ENCODE measurements around the gene HIVEP1. TPM values are rescaled to one million over a fixed set of nuclear protein-coding genes. Genes with fewer than 3 reads are reported as not detected.

Gene HIVEP1
- total RNA-seq, 1 donor from 2014 or later, result 38.5 TPM

DNA sequence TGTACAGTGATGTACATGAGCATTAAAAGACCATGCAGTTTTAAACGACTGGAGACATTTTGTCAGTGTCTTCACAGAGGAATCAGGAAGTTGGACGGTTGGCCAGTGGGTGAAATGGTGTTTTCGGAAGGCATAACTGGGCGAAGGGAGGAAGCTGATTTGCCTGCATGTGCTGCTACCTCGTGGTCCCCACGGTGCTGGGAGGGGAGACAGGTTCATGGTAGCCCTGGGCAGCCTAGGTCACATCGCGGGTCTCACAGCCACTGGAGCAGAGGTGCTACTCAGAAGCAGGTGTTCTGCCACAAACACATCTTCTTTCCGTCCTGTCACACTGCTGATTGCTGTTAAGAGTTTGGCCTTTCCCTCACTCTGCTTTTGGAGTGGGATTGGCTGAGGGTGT is 35.2 kb downstream of the HIVEP1 start:
- DNase-seq (ENCODE audit: extremely low read depth, low read depth, low spot score), result no peak

DNA sequence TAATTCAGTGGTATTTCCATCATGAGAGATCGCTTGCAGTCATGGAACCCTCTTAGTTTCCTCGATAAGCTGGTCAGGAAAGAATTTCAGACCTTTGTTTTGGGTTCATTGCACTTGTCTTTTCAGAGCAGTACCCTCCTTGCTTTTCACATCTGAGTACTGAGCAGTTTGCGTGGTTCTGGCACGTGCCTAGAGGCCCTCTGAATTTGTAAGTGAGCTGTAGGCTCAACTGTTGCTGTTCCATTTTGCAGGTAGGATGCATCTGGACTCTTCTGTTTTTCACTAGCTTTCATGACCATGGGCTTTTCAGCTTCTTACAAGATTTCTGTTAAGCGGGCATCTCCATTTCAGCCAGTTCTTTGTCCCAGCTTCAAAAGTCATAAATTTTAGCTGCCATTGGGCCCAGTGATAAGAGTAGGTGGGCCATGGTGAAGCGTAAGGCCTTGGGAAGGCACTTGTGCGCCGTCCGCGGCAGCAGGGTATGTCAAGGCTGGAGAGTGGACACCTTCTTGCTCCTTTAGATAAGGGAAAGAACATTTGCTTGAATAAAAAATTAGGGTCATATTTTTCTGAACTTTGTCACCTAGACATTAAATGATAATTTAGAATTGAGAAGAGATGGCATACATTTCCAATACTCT is 35.8 kb downstream of the HIVEP1 start:
- DNase-seq (ENCODE audit: extremely low read depth, low read depth, low spot score), result no peak

DNA sequence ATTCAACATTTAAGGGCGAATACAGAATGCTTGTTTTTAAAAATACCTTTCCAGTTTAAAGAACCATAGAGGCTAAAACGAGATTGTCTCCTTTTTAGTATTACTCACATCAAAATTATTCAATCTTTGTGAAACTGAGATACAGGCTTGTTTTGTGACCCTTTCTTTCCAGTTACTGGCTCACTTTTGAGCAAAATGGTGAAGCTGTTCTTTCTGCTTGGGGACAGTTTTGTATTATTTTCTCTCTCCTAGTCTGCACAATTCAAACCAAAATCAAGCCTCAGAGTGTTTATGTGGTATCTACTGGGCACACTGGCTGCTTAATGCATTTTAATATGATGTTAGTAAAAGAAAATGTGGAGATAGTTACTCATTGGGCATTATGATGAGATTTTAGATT is 36.5 kb downstream of the HIVEP1 start:
- DNase-seq (ENCODE audit: extremely low read depth, low read depth, low spot score), result no peak

DNA sequence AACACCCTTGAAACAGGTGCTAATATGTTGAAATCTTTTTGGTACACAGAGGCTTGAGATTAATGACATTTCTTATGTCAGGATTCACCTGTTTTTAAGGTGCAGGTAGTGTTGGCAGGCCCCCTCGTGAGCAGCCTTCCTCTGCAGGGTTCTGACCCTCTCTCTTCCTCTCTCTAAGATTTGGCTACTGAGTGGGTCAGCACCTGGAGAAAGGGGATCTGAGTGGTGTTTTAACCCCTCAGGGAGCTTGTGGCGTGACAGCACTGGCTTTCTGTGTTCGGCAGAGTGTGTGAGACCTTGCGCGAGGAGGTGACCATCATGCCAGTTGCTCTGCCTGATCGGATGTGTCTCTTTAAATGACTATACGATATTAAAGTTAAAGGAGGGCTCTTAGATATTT is 37.1 kb downstream of the HIVEP1 start:
- DNase-seq (ENCODE audit: extremely low read depth, low read depth, low spot score), result no peak

DNA sequence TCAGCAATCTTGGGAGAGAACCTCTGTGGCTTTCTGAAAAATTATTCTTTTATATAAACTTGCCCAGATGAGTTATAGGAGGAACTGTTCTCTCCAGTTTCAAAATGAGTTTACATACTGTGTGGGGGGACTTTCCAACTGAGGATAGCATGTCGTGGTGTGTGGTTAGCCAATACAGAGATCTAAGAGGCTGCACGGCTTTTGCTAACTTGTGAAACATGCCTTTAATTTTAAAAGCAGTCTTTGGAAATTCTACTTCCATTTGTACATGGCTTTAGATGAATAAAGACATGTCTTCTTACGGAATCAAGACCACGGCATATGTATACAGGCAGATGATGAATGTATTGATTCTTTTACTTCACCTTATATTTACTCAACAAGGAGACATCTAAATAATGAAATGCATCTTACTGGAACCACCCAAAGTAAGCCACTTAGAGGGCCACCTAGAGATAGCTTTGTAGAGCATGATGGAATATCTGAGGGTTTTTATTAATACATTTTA is 39.8 kb downstream of the HIVEP1 start:
- no peak for DNase-seq (ENCODE audit: extremely low read depth, low read depth, low spot score)

DNA sequence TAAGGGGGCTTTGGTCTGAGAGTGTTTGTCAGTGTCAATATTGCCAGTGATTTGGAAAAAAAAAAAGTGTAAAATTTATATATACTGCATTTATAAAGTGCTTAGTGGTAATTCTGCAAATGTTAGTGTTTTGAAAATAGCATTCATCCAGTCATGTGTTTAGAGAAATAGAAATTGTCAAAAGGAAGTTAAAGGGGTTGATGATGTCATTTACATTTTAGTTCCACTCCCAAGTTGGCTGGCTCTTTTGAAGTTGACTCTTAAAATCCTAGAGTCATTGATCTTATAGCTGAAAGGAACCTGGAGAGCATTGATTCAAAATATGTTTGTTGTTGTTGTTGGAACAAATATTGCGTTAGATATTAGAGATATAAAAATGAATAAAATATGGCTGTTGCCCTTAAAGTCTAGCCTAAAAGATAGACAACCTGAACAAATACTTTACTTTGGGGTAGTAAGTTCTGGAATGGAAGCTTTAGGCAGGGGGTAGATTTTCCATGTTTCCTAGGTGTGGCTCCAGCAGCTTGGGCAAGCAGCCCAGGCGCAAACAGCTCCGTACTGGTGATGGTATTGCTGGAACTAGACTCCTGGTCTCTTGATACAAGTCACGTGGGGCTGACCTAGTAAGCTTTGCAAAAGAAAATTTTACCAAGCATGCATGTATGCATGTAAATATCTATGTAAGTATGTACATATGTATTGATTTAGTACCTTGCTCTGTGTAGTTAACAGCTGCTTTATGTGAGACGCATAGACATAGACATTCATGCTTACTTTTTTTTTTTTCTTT is 46.3 kb downstream of the HIVEP1 start:
- no peak for DNase-seq (ENCODE audit: extremely low read depth, low read depth, low spot score)

DNA sequence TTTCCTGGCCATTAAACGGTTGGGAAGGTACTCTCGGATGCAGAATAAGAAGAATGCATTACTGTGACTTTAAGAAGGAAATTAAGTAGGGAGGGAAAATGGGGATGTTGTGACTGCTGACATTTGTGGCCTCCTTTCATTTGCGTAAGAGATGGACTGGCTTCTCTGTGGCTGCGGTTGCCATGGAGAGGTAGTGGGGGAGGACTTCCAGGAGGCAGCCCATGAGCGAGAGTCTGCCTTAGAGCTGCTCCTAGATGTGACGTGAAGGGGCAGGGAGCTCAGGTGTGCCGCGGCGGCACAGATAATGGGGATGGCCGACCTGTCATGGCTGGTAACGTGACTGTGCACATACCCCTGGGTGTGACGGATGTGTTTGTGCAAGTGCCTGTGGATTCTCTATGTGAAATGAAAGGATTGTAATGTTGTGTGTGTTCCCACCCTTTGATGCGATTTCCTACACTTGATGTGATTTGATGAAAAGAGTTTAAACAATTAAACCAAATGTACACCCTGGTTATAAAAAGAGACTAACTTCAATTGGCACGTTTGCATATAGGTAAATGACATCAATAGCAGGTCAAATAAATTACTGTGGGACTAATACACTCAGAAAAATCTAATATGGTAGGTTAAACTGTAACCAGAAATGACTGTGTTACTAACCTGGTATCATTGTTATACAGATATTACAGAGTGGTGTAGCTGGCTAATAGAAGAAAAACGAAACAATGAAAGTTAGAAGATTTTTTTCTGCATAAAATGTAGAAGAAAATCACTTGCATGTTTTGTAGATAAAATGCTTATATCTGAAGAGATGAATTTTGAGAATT is 48.9 kb downstream of the HIVEP1 start:
- DNase-seq (ENCODE audit: extremely low read depth, low read depth, low spot score), result no peak

DNA sequence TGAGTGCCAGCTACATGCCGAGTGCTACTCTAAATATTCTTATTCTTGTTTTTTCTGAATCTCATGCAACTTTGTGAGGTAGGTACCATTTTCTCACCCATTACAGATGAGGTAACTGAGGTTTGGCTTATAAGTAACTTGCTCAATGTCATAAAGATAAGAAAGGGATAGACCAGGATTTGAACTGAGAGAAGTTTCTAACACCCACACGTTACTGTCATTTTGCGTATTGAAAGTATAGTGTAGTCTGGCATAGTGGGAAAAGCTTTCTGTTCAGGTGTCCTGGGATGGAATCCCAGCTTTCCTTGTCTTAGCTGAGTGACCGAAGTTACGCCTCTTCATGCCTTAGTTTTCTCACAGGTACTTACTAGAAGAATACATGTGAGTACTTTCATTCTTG is 50.5 kb downstream of the HIVEP1 start:
- no peak for DNase-seq (ENCODE audit: extremely low read depth, low read depth, low spot score)

DNA sequence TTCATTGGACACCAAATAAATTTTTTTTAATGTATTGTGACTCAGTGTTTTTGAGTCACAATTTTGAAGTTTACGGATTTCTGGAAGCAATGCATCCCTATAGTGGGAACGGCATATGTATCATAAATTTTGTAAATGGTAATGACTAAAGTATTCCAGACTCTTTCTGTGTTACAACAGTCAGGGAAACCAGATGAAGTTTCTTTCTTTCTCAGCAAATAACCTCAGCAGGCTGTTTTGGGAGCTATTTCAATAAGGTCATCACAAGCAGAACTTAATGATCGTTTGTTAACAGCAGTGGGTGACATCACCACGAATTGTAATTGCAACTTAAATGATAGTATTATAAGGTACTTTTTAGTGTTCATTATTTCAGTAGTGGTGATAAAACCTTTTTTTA is 52.0 kb downstream of the HIVEP1 start:
- DNase-seq (ENCODE audit: extremely low read depth, low read depth, low spot score), result no peak

DNA sequence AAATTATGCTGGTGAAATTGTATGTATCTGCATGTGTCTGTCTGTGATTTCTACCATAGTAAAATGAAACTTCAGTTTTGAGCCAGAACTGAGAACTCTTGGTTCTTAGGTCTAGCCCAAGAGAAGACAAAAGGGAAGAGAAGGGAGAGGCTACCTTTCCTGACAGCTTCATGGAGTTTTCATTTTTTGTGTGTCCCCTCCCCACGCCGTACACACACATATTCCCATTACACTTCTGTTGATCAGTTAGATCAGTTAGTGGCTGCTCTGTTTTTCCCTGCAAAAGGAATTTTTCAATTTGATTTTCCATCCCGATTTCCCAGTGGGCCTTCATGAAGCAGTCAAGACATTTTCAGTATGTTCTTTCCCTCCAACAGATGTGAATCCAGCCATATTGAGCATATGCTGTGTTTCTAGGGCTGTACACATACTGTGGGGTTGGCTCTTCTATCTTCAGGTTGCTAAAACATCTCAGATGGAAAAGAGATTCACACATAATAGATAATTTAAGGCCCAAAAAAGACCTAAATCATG is 52.5 kb downstream of the HIVEP1 start:
- DNase-seq (ENCODE audit: extremely low read depth, low read depth, low spot score), result no peak

DNA sequence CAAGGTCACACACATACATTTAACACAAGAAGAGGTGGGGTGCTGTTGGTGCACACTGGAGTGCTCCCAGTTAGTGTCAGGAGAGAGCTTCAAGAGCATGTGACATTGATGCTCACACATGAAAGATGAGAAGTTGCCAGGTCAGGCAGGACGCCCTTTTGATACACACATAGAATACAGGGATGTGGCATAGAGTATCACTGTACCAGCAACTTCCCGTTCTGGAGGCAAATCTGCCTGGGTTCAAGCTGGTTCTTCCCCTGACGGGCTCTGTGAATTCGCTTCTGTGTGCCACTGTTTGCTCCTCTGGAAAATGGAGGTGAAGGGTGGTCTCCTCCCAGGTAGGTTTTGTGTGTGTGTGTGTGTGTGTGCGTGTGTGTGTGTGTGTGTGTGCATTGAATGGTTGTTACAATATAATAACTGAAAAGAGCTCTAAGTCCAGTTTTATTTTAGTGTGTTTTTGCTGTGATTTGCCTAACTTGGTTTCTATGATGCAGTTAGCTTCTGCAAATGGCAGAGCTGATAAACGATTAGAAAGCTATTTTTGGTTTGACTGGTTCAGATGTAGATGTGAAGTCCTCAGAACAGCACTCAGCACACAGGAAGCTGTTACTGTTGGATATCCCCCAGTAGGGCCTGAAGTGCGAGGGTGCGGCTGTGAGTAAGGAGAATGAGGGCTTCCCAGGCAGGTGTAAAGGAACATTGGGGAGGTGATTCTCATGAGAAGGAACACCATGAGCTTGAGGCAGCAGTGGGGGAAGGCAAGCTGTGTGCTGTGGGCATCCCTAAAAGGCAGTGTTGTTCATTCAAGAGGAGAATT is 53.4 kb downstream of the HIVEP1 start:
- no peak for DNase-seq (ENCODE audit: extremely low read depth, low read depth, low spot score)

DNA sequence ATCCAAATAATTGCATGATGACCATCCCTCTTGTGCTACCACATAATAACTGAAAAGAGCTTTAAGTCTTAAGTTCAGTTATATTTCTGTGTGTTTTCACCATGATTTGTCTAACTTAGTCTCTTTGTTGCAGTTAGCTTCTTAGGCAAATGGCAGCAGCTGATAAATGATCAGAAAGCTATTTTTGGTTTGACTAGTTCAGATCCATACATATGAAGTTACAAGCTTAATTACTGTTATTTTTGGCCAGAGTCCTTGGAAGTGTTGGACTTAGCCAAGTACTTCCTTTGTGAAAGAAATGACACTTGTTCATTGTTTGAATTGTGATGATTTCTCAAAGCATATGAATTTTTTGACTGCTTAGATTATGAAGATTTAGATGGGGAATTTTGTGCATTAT is 54.2 kb downstream of the HIVEP1 start:
- peak; percentile 34 for DNase-seq (ENCODE audit: extremely low read depth, low read depth, low spot score)

DNA sequence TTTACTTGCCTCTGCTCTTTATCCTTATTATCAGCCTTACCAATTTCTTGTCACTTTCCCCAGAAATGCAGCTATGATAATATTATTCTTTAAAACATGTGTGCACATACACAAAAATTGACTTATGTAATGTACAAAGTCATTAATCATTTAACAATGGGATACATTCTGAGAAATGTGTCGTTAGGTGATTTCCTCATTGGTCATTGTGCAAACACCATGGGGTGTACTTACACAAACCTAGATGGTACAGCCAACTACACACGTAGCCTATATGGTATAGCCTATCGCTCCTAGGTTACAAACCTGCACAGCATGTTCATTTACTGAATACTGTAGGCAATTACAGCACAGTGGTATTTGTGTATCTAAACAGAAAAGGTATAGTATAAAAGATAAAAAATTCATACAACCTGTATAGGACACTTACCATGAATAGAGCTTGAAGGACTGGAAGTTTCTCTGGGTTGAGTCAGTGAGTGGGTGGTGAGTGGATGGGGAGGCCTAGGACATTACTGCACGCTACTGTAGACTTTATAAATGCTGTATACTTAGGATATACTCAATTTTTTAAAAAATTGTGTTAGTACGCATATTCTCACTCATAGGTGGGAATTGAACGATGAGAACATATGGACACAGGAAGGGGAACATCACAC is 56.9 kb downstream of the HIVEP1 start:
- DNase-seq (ENCODE audit: extremely low read depth, low read depth, low spot score), result no peak

DNA sequence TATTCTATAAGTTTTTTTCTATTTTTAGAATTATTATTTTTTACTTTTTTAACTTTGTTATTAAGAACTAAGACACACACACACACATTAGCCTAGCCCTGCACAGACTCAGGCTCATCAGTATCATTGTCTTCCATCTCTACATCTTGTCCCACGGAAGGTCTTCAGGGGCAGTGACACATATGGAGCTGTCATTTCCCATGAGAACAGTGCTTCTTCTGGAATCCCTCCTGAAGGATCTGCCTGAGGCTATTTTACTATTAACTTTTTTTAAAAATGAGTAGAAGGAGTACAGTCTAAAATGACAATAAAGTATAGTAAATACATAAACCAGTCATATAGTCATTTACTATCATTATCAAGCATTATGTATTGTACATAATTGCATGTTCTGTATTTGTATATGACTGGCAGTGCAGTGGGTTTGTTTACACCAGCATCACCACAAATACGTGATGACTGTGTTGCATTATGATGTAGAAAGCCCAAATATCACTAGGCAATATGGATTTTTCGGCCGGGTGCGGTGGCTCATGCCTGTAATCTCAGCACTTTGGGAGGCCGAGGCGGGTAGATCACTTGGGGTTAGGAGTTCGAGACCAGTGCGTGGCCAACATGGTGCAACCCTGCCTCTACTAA is 57.9 kb downstream of the HIVEP1 start:
- no peak for DNase-seq (ENCODE audit: extremely low read depth, low read depth, low spot score)

DNA sequence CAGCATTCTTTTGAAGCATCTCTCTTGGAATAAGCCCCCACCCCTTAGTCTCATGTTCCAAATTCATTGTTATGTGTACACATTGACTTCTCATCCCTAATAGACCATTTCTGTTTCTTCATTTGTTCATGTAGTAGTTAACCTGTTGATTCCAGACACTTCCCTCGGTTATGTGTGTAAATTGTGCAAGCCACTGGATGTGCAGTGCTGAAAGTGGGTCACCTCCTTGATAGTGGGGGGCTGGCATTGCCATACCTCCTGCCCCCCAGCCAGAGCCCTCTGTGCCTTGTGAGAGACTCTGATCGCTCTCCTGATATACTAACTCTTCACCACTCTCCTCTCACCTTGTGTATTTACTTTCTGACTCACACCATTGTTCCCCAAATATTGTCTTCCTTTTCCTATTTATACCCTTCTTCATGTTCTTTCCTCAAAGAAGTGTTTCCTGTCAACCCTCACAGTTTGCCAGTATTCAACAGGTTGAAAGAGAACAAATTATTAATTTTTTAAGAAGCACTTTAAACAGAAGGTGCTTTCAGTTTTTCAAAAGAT is 59.0 kb downstream of the HIVEP1 start:
- no peak for DNase-seq (ENCODE audit: extremely low read depth, low read depth, low spot score)

DNA sequence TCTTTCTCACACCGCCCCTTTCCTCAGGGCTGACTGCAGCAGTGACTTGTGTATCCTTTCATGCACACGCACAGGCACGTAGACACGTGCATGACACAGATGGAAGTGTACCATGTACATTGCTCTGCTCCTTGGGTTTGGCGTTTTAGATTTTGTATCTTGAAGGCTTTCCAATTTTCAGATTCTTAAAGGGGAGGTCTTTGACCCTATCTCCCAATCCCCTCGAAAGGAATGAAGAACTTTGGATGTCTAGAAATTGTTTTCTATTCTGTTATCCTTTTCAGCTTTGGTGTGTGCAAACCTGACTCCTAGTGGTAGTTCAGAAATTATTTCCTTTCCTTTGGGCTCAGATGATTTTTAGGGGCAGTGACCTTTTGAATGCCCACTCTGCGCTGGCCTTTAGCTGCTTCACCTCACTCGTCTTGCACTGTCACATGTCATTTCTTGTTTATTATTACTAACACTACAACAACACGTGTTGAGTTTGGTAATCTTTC is 63.0 kb downstream of the HIVEP1 start:
- no peak for DNase-seq (ENCODE audit: extremely low read depth, low read depth, low spot score)

DNA sequence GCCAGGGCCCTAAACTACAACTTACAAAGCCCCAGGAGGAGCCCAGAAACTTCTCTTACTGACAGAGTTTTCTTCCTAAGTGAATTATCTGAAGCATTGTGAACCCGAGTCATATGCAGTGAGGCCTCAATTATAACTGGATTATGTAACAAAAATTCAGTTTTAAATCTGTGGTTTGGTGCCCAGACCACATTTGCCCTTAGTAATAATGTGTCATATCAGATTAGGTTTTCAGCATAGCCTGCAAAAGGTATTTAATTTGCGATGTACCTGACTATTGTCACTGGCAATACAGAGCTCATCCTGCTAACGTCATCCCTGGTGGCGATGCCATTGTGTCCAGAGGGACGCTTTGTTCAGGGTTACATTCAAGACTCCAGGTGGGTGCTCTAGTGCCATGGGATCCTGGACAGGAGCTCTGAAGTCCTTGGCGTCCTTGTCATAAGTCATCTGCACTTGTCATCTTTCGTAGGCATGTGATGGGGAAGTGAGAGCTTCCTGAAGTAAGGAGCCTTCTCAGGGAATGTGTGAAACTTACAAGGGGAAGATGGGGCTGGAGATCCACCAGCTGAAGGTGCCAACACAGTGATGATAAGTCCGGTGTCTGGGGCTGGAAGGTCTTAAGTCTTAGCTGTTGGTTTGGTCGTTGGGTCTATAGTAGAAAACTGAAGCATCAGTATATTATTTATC is 65.1 kb downstream of the HIVEP1 start:
- DNase-seq (ENCODE audit: extremely low read depth, low read depth, low spot score), result no peak

DNA sequence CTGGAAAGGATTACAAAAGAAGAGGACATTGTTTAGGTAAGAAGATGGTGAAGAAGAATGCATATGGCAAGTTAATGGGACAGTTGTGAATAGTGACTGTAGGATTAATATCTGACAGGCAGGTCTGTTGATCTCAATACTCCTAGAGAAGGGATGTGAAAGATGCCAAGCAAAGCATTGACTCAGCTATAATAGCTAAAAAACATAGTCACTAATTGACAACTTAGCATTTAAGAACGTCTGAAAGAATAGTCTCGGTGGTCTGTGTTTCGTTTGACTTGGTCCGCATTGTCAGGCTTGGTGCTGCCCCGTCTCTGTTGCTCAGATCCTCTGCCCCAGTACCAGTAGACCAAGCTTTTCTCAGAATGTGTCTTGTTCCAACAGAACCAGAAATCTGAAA is 65.9 kb downstream of the HIVEP1 start:
- no peak for DNase-seq (ENCODE audit: extremely low read depth, low read depth, low spot score)

All from glomerular endothelial cell (primary cell).